ENCODE results near the gene ARHGAP26.
"Not testable (repeated sequence)": the region's sequence is repeated elsewhere in the genome, so short reads cannot be mapped to it uniquely, and the experiment has no call there.

Gene ARHGAP26

GRCh38 chr5:143074414-143074996 is 304.3 kb downstream of the ARHGAP26 start:
- DNase-seq = no peak

- DNase-seq = no peak
These were observed 306.2 kb downstream of the ARHGAP26 start for GRCh38 chr5:143076377-143076776.

- DNase-seq = no peak
These were observed 307.4 kb downstream of the ARHGAP26 start for GRCh38 chr5:143077453-143078103.

GRCh38 chr5:143078313-143078712 is 308.1 kb downstream of the ARHGAP26 start:
- no peak for DNase-seq

- no peak for DNase-seq
These were observed 308.8 kb downstream of the ARHGAP26 start for GRCh38 chr5:143078971-143079370.

- no peak for DNase-seq
These were observed 310.2 kb downstream of the ARHGAP26 start for GRCh38 chr5:143080407-143080806.

GRCh38 chr5:143080982-143081381 is 310.8 kb downstream of the ARHGAP26 start:
- DNase-seq = no peak

- no peak for DNase-seq
These were observed 312.8 kb downstream of the ARHGAP26 start for GRCh38 chr5:143083006-143083405.

- DNase-seq = no peak
These were observed 314.2 kb downstream of the ARHGAP26 start for GRCh38 chr5:143084407-143084806.

- DNase-seq = no peak
These were observed 315.2 kb downstream of the ARHGAP26 start for GRCh38 chr5:143085319-143085917.

- DNase-seq = no peak
These were observed 316.4 kb downstream of the ARHGAP26 start for GRCh38 chr5:143086546-143086907.

- peak; percentile 74 for DNase-seq
These were observed 316.9 kb downstream of the ARHGAP26 start for GRCh38 chr5:143086908-143087637.

GRCh38 chr5:143088702-143089101 is 318.5 kb downstream of the ARHGAP26 start:
- not testable (repeated sequence) for DNase-seq

- DNase-seq = not testable (repeated sequence)
These were observed 319.9 kb downstream of the ARHGAP26 start for GRCh38 chr5:143090044-143090443.

GRCh38 chr5:143092711-143093451 is 322.7 kb downstream of the ARHGAP26 start:
- not testable (repeated sequence) for DNase-seq

GRCh38 chr5:143093452-143094086 is 323.4 kb downstream of the ARHGAP26 start:
- DNase-seq = no peak

- no peak for DNase-seq
These were observed 323.9 kb downstream of the ARHGAP26 start for GRCh38 chr5:143094087-143094521.

- not testable (repeated sequence) for DNase-seq
These were observed 324.4 kb downstream of the ARHGAP26 start for GRCh38 chr5:143094608-143095007.

GRCh38 chr5:143101121-143101520 is 330.9 kb downstream of the ARHGAP26 start:
- no peak for DNase-seq

GRCh38 chr5:143101725-143102386 is 331.7 kb downstream of the ARHGAP26 start:
- DNase-seq = no peak

GRCh38 chr5:143102411-143102810 is 332.2 kb downstream of the ARHGAP26 start:
- DNase-seq = no peak
